Caco-2 (cell line): Measurements from ENCODE around the gene TGOLN2. TPM values are rescaled to one million over a fixed set of nuclear protein-coding genes. Genes with fewer than 3 reads are reported as not detected.

Experiments used
- BruUV-seq: library from RNA; stranded (reverse); fragments of 400-500 nt; replicated peaks from 2 replicates; lab custom pipeline; 2021; lab: Mats Ljungman, UMichigan
- CTCF ChIA-PET: fragments of 300-600 bp; sonication (Branson Sonifier 250); formaldehyde crosslinking; loops from one replicate; lab custom pipeline; 2022; ENCODE audit warnings: antibody characterized with exemption; lab: Charles Lee
- POLR2A ChIA-PET: fragments of 300-600 bp; sonication (Branson Sonifier 250); formaldehyde crosslinking; loops from one replicate; lab custom pipeline; 2022; ENCODE audit warnings: antibody characterized with exemption; lab: Charles Lee
- DNase-seq, 2 experiments: peaks; one replicate each; pipeline versions ENCODE4 v3.0.0 to v3.0.0-alpha.2; 2020 to 2022
- H3K27me3 ChIP-seq: replicated peaks from 2 replicates; pipeline ENCODE4 v1.6.0; 2011; ENCODE audit warnings: low read length; ENCODE audit not compliant: control insufficient read depth, insufficient read depth
- H3K36me3 ChIP-seq: 2 replicates; pipeline ENCODE4 v1.5.1; 2011; ENCODE audit warnings: low read length; ENCODE audit not compliant: control insufficient read depth, insufficient read depth
- H3K4me1 ChIP-seq: fragments of 250-450 bp; sonication (Bioruptor Pico); 2 replicates; pipeline ENCODE4 v1.5.1; 2020; ENCODE audit warnings: mild to moderate bottlenecking
- H3K4me3 ChIP-seq: 2 replicates; pipeline ENCODE4 v1.5.1; 2011; ENCODE audit warnings: low read depth, mild to moderate bottlenecking, control low read depth, low read length
- H3K9me3 ChIP-seq: fragments of 250-450 bp; sonication (Bioruptor Pico); 2 replicates; pipeline ENCODE4 v1.5.1; 2020; ENCODE audit warnings: mild to moderate bottlenecking, moderate library complexity
- H3K27ac Mint-ChIP-seq: one replicate; pipeline ENCODE4 v1.8.0; 2022; ENCODE audit warnings: mixed read lengths; ENCODE audit not compliant: unreplicated experiment
- H3K27me3 Mint-ChIP-seq: one replicate; pipeline ENCODE4 v1.8.0; 2022; ENCODE audit warnings: mixed read lengths; ENCODE audit not compliant: insufficient read depth, unreplicated experiment
- H3K36me3 Mint-ChIP-seq: one replicate; pipeline ENCODE4 v1.8.0; 2022; ENCODE audit warnings: mild to moderate bottlenecking, mixed read lengths; ENCODE audit not compliant: insufficient read depth, unreplicated experiment
- H3K4me1 Mint-ChIP-seq: one replicate; pipeline ENCODE4 v1.8.0; 2022; ENCODE audit warnings: low read depth, mixed read lengths; ENCODE audit not compliant: unreplicated experiment
- H3K4me3 Mint-ChIP-seq: one replicate; pipeline ENCODE4 v1.8.0; 2022; ENCODE audit warnings: mild to moderate bottlenecking, moderate library complexity, mixed read lengths; ENCODE audit not compliant: unreplicated experiment
- H3K9me3 Mint-ChIP-seq: one replicate; pipeline ENCODE4 v1.8.0; 2022; ENCODE audit warnings: mixed read lengths; ENCODE audit not compliant: unreplicated experiment
- CTCF ChIP-seq, 2 experiments: fragments of 200-600 bp in 1 of 2; IDR thresholded peaks; 1 replicate in 1 of 2; 2 replicates in 1 of 2; pipeline versions ENCODE4 v1.5.1 to v1.8.0; 2011 to 2022; ENCODE audit warnings: antibody characterized with exemption in 1 of 2, control low read depth in 1 of 2, inconsistent platforms in 1 of 2, low read depth in 1 of 2, low read length in 1 of 2, mild to moderate bottlenecking in 1 of 2, moderate library complexity in 1 of 2; ENCODE audit not compliant: insufficient read depth in 1 of 2, severe bottlenecking in 1 of 2, unreplicated experiment in 1 of 2
- intact Hi-C: fragments of 100-400 bp; cut with micrococcal nuclease; formaldehyde crosslinking; loops from one replicate; pipeline ENCODE4 v1.10.0; 2022; ENCODE audit not compliant: unreplicated experiment
- total RNA-seq: library from RNA; stranded (reverse); gene quantifications from 2 replicates; pipeline ENCODE4 v1.2.3, GENCODE V29; 2022

Gene TGOLN2
- total RNA-seq, 1 experiment from 2014 or later, result 119 TPM

DNA sequence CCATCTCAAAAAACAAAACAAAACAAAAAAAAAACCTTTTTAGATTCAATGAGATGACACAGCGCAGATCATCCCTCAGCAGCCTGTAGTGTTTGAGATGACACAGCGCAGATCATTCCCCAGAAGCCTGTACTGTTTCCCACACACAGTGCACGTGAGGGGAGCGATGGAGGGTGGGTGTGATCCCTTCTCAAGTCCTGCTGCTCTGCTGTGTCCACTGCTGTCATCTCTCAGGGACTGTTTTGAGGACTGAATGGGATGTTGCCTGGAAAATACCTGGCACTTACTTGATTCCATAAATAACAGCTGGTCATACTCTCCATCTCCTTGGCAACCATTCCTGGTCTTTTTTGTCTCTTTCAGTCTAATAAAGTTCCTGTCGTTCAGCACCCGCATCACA is 25.7 kb downstream of the TGOLN2 start:
- no peak overlapping the region for H3K4me3 ChIP-seq
- H3K4me1 ChIP-seq, result peaks cover 6% of the 10 kb centered on the region
- intact Hi-C loops, result no loop called here
- H3K4me3 Mint-ChIP-seq, result no peak overlapping the region
- H3K27ac Mint-ChIP-seq, result no peak overlapping the region
- no peaks in the 10 kb centered on the region for H3K9me3 Mint-ChIP-seq
- no peaks in the 10 kb centered on the region; the same call in 1 of the 2 replicates for H3K36me3 ChIP-seq
- no peak for TF ChIP-seq CTCF (IDR thresholded peaks at IDR 0.05; ENCODE audit: insufficient read depth in 1 of 2, low read depth in 1 of 2, low read length in 1 of 2, severe bottlenecking in 1 of 2, unreplicated experiment in 1 of 2)
- ChIA-PET POLR2A (no interaction called here), CTCF (no interaction called here)
- H3K27me3 Mint-ChIP-seq, result no peaks in the 10 kb centered on the region
- H3K4me1 Mint-ChIP-seq, result peaks cover 9% of the 10 kb centered on the region
- H3K36me3 Mint-ChIP-seq, result peaks cover 5% of the 10 kb centered on the region
- DNase-seq, result no peak
- no peaks in the 10 kb centered on the region for H3K27me3 ChIP-seq
- H3K9me3 ChIP-seq, result no peaks in the 10 kb centered on the region
- no TSS peak for BruUV-seq

DNA sequence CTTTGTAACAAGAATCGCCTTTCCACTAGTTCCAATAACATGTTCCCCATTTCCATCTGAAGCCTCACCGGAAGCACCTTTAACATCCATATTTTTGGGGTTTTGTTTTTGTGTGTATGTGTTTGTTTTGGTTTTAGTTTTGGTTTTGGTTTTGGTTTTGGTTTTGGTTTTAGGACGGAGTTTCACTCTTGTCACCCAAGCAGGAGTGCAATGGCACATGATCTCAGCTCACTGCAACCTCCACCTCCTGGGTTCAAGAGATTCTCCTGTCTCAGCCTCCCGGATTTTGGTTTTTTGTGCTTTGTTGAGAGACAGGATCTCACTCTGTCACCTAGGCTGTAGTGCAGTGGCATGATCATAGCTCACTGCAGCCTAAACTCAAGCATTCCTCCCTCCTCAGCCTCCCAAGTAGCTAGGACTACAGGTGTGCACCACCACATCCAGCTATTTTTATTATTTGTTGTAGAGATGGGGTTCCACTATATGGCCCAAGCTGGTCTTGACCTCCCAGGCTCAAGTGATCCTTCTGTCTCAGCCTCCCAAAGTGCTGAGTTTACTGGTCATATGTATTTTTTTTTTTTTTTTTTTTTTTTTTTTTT is 36.3 kb downstream of the TGOLN2 start:
- no peaks in the 10 kb centered on the region for H3K9me3 ChIP-seq
- POLR2A ChIA-PET, result no interaction called here

GRCh38 chr2:85288244-85288725 is 39.5 kb downstream of the TGOLN2 start:
- BruUV-seq, result no TSS peak
- POLR2A ChIA-PET, result interaction anchor here (1.1 kb wide), 1 partner anchor 155 kb away, joined by 3 read pairs; the partner anchor contains the start of gene TCF7L1
- H3K27me3 ChIP-seq, result no peaks in the 10 kb centered on the region
- peak; percentile 55 to 61 for DNase-seq
- intact Hi-C loops, result no loop called here
- Mint-ChIP-seq H3K27me3 (no peaks in the 10 kb centered on the region), H3K36me3 (no peaks in the 10 kb centered on the region), H3K4me1 (peaks cover 24% of the 10 kb centered on the region), H3K9me3 (no peaks in the 10 kb centered on the region), H3K27ac (peak overlapping the region; percentile 63), H3K4me3 (peak overlapping the region; percentile 10)
- H3K4me1 ChIP-seq, result peaks cover 16% of the 10 kb centered on the region
- H3K36me3 ChIP-seq, result no peaks in the 10 kb centered on the region; the same call in none of the 2 replicates
- TF ChIP-seq CTCF (IDR thresholded peaks at IDR 0.05; ENCODE audit: insufficient read depth in 1 of 2, low read depth in 1 of 2, low read length in 1 of 2, severe bottlenecking in 1 of 2, unreplicated experiment in 1 of 2), result no peak
- CTCF ChIA-PET, result interaction anchor here (0.6 to 1.7 kb wide), 3 partner anchors 11 to 221 kb away, joined by 3 to 16 read pairs (median 3); partner anchors contain the start of gene TCF7L1
- no peak overlapping the region for H3K4me3 ChIP-seq
- H3K9me3 ChIP-seq, result no peaks in the 10 kb centered on the region

More for the DNA sequence above, 36.3 kb downstream of the TGOLN2 start:
- H3K4me1 ChIP-seq, result peaks cover 26% of the 10 kb centered on the region
- no peaks in the 10 kb centered on the region for H3K9me3 Mint-ChIP-seq
- BruUV-seq, result no TSS peak
- H3K36me3 Mint-ChIP-seq, result no peaks in the 10 kb centered on the region
- no peaks in the 10 kb centered on the region for H3K27me3 ChIP-seq
- DNase-seq, result no peak
- H3K27ac Mint-ChIP-seq, result no peak overlapping the region
- no peaks in the 10 kb centered on the region for H3K27me3 Mint-ChIP-seq
- peaks cover 17% of the 10 kb centered on the region for H3K4me1 Mint-ChIP-seq
- no peak for TF ChIP-seq CTCF (IDR thresholded peaks at IDR 0.05; ENCODE audit: insufficient read depth in 1 of 2, low read depth in 1 of 2, low read length in 1 of 2, severe bottlenecking in 1 of 2, unreplicated experiment in 1 of 2)
- no peak overlapping the region for H3K4me3 ChIP-seq
- no peaks in the 10 kb centered on the region; the same call in 1 of the 2 replicates for H3K36me3 ChIP-seq
- intact Hi-C loops, result no loop called here
- CTCF ChIA-PET, result no interaction called here
- no peak overlapping the region for H3K4me3 Mint-ChIP-seq
